GM12864 (cell line): Measurements from ENCODE around the gene NHP2.

Experiments used
- DNase-seq: peaks from one replicate; pipeline ENCODE4 v3.0.0-alpha.2; 2011; ENCODE audit warnings: low read depth
- H3K4me3 ChIP-seq: 2 replicates; pipeline ENCODE4 v1.5.1; 2011; ENCODE audit warnings: mild to moderate bottlenecking, low read depth, low read length, control low read depth
- TF ChIP-seq, protein P1 (sequence below): IDR thresholded peaks from 2 replicates; pipeline ENCODE4 v1.5.1; 2011; ENCODE audit warnings: low read depth, mild to moderate bottlenecking, moderate library complexity, low read length, control low read depth, inconsistent platforms; ENCODE audit errors: missing control alignments

The NHP2 gene

DNA sequence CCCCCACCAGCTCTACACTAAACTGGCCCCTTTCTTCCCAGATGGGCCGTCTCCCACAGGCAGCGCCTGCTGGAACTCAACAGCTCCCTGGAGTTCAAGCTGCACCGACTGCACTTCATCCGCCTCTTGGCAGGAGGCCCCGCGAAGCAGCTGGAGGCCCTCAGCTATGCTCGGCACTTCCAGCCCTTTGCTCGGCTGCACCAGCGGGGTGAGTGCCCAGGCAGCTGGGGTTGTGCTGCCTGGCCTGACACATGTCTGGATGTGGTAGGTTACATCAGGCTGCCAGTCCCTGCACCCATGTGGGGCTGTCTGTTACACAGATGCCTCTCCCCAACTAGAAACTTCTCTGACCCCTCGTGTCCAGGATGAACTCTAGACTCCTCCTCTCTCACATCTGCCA, 9.8 kb downstream of the NHP2 start:
- TF ChIP-seq, protein P1, sequence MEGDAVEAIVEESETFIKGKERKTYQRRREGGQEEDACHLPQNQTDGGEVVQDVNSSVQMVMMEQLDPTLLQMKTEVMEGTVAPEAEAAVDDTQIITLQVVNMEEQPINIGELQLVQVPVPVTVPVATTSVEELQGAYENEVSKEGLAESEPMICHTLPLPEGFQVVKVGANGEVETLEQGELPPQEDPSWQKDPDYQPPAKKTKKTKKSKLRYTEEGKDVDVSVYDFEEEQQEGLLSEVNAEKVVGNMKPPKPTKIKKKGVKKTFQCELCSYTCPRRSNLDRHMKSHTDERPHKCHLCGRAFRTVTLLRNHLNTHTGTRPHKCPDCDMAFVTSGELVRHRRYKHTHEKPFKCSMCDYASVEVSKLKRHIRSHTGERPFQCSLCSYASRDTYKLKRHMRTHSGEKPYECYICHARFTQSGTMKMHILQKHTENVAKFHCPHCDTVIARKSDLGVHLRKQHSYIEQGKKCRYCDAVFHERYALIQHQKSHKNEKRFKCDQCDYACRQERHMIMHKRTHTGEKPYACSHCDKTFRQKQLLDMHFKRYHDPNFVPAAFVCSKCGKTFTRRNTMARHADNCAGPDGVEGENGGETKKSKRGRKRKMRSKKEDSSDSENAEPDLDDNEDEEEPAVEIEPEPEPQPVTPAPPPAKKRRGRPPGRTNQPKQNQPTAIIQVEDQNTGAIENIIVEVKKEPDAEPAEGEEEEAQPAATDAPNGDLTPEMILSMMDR, result no peak
- DNase-seq, result no peak
- H3K4me3 ChIP-seq, result no peak overlapping the region

DNA sequence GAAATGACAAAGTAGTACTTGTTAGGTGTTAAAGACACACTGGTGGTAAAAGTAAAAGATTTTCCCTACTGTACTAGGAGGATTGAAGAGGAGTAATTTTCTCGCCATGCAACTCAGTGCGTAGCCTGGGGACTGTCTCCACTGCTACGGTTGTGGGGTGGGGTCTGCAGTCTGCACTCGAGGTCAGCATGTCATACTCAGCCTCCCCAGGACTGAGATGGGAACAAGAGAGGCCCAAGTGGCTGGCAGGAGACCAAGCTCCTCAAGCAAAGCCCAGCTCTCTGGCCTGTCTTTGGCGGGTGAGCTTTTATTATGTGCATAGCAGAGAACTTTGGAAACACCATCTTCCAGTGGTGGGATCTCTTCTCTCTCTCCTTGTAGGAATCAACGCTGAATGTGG, 10.4 kb downstream of the NHP2 start:
- no peak overlapping the region for H3K4me3 ChIP-seq
- TF ChIP-seq, protein P1, result no peak
- no peak for DNase-seq

DNA sequence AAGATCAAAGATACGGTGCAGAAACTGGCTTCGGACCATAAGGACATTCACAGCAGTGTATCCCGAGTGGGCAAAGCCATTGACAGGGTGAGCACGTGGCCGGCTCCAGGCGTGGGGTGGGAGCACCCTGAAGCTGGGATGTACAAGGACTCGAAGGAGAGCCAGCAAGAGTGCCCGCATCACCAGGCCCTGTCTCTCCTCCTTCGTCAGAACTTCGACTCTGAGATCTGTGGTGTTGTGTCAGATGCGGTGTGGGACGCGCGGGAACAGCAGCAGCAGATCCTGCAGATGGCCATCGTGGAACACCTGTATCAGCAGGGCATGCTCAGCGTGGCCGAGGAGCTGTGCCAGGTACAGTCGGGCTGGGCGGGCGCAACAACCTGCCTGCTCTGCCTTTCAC, 11.0 kb downstream of the NHP2 start:
- DNase-seq, result no peak
- TF ChIP-seq, protein P1, result no peak
- no peak overlapping the region for H3K4me3 ChIP-seq

DNA sequence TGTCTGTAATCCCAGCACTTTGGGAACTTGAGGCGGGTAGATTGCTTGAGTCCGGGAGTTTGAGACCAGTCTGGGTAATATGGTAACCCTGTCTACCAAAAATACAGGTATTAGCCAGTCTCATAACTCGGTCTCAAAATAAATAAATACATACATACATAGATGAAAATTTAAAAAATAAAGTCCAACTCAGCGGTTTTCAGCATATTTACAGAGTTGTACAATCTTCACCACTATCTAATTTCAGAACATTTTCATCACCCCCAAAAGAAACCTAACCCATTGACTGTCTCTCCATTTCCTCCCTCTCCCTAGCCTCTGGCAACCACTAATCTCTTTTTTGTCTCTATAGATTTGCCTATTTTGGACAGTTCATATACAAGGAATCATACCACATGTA, 12.1 kb downstream of the NHP2 start:
- no peak for DNase-seq
- TF ChIP-seq, protein P1, result no peak
- no peak overlapping the region for H3K4me3 ChIP-seq

DNA sequence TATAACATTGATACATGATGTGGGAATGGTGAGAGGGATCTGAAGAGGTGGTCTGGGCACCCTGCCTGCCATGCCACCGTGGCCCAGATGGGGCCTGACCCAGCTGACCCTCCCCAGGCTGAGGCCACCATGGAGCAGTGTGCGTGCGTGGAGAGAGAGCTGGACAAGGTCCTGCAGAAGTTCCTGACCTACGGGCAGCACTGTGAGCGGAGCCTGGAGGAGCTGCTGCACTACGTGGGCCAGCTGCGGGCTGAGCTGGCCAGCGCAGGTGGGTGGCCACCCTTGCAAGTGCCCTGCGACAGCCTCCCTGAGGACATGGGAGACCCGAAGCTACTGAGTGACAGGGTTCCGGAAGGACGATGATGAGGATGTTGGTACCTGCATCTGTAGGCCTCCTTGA, 15.7 kb downstream of the NHP2 start:
- no peak for DNase-seq
- no peak overlapping the region for H3K4me3 ChIP-seq
- TF ChIP-seq, protein P1, result no peak

DNA sequence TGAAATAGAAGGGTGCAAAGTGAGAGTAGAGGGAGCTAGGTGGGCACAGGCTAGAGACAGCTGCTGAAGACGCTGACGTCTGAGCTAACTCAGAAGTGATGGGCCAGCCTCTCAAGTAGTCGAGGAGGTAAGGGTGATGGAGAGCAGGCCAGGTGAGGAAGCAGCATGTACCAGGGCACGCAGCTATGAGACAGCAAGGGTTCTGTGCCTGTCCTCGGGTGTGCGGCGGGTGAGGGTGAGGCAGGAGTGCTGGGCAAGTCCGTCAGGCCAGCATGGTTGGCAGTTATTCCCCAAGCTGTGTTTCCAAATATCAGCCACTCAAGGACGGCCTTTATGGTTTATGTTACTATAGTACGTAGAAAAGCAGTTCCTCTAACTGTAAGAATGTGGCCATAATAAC, 16.7 kb downstream of the NHP2 start:
- H3K4me3 ChIP-seq, result no peak overlapping the region
- TF ChIP-seq, protein P1, result no peak
- DNase-seq, result no peak

DNA sequence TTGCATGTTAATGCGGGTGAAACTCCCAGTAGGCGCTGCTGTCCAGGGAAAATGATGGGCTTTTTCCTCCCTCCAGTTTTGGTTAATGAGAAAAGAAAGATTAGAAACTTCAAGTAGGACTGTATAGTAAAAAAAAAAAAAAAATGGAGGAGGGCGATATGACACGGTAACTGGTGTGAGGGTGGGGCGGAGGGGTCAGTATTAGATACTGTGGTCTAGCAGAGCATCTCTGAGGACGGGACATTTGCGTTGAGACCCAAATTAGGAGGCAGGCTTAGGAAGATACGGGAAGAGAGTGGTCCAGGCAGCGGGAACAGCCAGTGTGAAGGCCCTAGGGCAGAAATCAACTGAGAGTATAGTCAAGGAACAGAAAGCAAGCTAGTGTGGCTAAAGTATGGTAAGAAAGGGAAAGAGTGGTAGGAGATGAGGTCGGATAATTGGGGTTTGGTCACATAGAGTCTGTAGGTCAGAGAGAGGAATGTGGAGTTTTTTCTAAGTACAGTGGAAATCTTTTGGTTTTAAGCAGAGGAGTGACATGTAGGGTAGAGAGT, 22.2 kb downstream of the NHP2 start:
- peak overlapping the region; percentile 97 for H3K4me3 ChIP-seq
- TF ChIP-seq, protein P1, result no peak
- no peak for DNase-seq
